Adrenal gland (tissue), 5 donors: ENCODE measurements around the gene CDC40.

ENCODE experiments used
- CTCF ChIP-seq, 6 experiments: fragments of 450-650 bp in 4 of 6; fragments of 200-600 bp in 2 of 6; sonication (generic) in 1 of 6; IDR thresholded peaks; 1 replicate in 5 of 6; 2 replicates in 1 of 6; pipeline versions ENCODE4 v1.5.1 to v1.8.0; 2016 to 2021; ENCODE audit warnings: antibody characterized with exemption in 6 of 6, mild to moderate bottlenecking in 2 of 6, moderate library complexity in 1 of 6
- POLR2A ChIP-seq, 2 donors: fragments of 450-650 bp; IDR thresholded peaks; one replicate each; pipeline ENCODE4 v1.6.1; 2017; ENCODE audit warnings: antibody characterized with exemption in 2 of 2, mild to moderate bottlenecking in 2 of 2, moderate library complexity in 1 of 2
- donor health status: DM: no; HTN: no; CAD: no.

- TF ChIP-seq CTCF (IDR thresholded peaks at IDR 0.05) (no peak), POLR2A (IDR thresholded peaks at IDR 0.05) (no peak)
Measured at GRCh38 chr6:110221738-110222137, 41.5 kb downstream of the CDC40 start.
